ENCODE measurements around the gene TIGD7. TPM values are rescaled to one million over a fixed set of nuclear protein-coding genes. Genes with fewer than 3 reads are reported as not detected.

The TIGD7 gene
- polyA plus RNA-seq, 2 of the 4 experiments (the other 2 are of a cell fraction): 1.8 to 4.3 TPM

DNA sequence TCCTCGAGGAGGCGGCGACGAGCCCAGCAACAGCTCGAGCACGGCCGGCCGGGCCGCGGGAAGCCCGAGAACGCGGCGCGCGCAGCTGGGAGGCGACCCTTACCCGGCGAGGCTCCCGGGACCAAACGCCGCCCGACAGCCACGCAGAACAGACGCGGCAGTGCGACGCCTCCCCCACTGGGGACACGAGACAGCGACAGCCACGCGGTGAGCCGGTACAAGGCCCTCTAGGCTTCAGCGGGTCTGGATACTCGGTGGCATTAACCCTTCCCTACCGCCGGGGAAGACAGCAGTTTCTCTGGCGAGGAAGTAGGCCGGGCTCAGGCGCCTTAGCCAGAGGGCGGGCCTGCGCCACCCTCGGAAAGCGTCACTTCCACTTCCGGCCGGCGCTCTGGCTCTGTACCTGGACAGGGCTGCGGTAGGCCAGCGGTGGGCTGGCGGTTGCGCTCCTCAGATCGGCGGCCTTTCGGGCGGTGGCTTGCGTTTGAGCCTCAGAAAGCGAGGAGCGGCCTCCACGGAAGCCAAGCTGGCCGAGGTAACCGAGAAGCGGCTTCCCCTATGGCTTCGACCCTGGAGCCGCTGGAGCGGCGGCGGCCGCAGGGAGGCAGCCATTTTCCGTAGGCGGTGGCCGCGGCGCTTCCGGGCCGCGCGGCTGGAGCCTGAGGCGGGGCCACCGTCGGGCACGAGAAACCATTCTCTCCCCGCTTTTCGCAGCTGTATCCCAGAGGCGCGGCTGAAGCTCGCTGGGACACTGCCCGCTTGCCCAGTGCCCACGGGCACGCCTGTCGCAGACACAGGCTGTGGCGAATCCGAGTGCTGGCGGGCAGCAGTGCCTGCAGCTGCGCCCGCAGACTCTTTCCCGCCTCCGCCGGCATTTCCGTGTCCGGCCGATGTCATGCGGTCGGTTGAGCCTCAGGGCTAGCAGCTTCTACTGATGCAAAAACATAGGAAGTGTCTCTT lies at the start of gene TIGD7, which contains the start of gene ZNF75A (continued):
- TF ChIP-seq HOXB5 (CRISPR knock-in tag; IDR thresholded peaks at IDR 0.05) (0 out of 2 replicates have a peak, but pooled peaks have one; percentile 32), E2F6 (IDR thresholded peaks at IDR 0.05; ENCODE audit: borderline replicate concordance, low read depth) (peak; percentile 99), GATA3 (IDR thresholded peaks at IDR 0.05; ENCODE audit: borderline replicate concordance) (peak; percentile 39; the same call in 1 of the 2 replicates), POLR2A (IDR thresholded peaks at IDR 0.05; ENCODE audit: low read length) (peak; percentile 77), RNF2 (IDR thresholded peaks at IDR 0.05; ENCODE audit: borderline replicate concordance, low read depth) (peak; percentile 82; the same call in 1 of the 2 replicates), ZSCAN20 (CRISPR knock-in tag; IDR thresholded peaks at IDR 0.05) (no peak), FOXS1 (CRISPR knock-in tag; IDR thresholded peaks at IDR 0.05) (no peak), MAFK (IDR thresholded peaks at IDR 0.05; ENCODE audit: partially characterized antibody) (no peak)
- TF ChIP-seq, protein P1, sequence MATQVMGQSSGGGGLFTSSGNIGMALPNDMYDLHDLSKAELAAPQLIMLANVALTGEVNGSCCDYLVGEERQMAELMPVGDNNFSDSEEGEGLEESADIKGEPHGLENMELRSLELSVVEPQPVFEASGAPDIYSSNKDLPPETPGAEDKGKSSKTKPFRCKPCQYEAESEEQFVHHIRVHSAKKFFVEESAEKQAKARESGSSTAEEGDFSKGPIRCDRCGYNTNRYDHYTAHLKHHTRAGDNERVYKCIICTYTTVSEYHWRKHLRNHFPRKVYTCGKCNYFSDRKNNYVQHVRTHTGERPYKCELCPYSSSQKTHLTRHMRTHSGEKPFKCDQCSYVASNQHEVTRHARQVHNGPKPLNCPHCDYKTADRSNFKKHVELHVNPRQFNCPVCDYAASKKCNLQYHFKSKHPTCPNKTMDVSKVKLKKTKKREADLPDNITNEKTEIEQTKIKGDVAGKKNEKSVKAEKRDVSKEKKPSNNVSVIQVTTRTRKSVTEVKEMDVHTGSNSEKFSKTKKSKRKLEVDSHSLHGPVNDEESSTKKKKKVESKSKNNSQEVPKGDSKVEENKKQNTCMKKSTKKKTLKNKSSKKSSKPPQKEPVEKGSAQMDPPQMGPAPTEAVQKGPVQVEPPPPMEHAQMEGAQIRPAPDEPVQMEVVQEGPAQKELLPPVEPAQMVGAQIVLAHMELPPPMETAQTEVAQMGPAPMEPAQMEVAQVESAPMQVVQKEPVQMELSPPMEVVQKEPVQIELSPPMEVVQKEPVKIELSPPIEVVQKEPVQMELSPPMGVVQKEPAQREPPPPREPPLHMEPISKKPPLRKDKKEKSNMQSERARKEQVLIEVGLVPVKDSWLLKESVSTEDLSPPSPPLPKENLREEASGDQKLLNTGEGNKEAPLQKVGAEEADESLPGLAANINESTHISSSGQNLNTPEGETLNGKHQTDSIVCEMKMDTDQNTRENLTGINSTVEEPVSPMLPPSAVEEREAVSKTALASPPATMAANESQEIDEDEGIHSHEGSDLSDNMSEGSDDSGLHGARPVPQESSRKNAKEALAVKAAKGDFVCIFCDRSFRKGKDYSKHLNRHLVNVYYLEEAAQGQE (IDR thresholded peaks at IDR 0.05): no peak
- TF ChIP-seq, protein P2, sequence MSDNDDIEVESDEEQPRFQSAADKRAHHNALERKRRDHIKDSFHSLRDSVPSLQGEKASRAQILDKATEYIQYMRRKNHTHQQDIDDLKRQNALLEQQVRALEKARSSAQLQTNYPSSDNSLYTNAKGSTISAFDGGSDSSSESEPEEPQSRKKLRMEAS (IDR thresholded peaks at IDR 0.05): peak; percentile 95
- TF ChIP-seq, protein P3, sequence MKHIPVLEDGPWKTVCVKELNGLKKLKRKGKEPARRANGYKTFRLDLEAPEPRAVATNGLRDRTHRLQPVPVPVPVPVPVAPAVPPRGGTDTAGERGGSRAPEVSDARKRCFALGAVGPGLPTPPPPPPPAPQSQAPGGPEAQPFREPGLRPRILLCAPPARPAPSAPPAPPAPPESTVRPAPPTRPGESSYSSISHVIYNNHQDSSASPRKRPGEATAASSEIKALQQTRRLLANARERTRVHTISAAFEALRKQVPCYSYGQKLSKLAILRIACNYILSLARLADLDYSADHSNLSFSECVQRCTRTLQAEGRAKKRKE (CRISPR knock-in tag; IDR thresholded peaks at IDR 0.05; ENCODE audit: low read depth): no peak

GRCh38 chr16:3349175-3349574 lies 43.9 kb upstream of the TIGD7 start:
- 55% methylated on average over 13 of the region's 13 CpGs for WGBS (ENCODE audit: missing lambda C conversion rate)
- FAIRE-seq (no peak), DNase-seq (ENCODE audit: low read depth in 1 of 2, low spot score in 1 of 2) (no peak), ATAC-seq (no peak)
- no peaks in the 10 kb centered on the region for H3K4me1 ChIP-seq
- H3K4me3 ChIP-seq: no peak overlapping the region
- TF ChIP-seq HOXB13 (CRISPR knock-in tag; IDR thresholded peaks at IDR 0.05; ENCODE audit: low read depth) (no peak), FOSL2 (IDR thresholded peaks at IDR 0.05) (no peak), FOSL2 (CRISPR knock-in tag; IDR thresholded peaks at IDR 0.05) (no peak), MAZ (IDR thresholded peaks at IDR 0.05; ENCODE audit: borderline replicate concordance, low read depth, low read length) (no peak), MYC (IDR thresholded peaks at IDR 0.05; ENCODE audit: borderline replicate concordance, low read length) (no peak), POLR2A (IDR thresholded peaks at IDR 0.05; ENCODE audit: low read length) (no peak), NPAS2 (CRISPR knock-in tag; IDR thresholded peaks at IDR 0.05; ENCODE audit: borderline replicate concordance) (no peak), ZNF302 (CRISPR knock-in tag; IDR thresholded peaks at IDR 0.05) (no peak), TFCP2L1 (CRISPR knock-in tag; IDR thresholded peaks at IDR 0.05) (no peak), SREBF2 (IDR thresholded peaks at IDR 0.05) (no peak), KDM5A (IDR thresholded peaks at IDR 0.05) (no peak), RNF2 (IDR thresholded peaks at IDR 0.05; ENCODE audit: borderline replicate concordance, low read depth) (no peak), HOXA7 (CRISPR knock-in tag; IDR thresholded peaks at IDR 0.05) (no peak)
- TF ChIP-seq, protein P4, sequence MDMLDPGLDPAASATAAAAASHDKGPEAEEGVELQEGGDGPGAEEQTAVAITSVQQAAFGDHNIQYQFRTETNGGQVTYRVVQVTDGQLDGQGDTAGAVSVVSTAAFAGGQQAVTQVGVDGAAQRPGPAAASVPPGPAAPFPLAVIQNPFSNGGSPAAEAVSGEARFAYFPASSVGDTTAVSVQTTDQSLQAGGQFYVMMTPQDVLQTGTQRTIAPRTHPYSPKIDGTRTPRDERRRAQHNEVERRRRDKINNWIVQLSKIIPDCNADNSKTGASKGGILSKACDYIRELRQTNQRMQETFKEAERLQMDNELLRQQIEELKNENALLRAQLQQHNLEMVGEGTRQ (IDR thresholded peaks at IDR 0.05): no peak
- no peak overlapping the region for H3K4me2 ChIP-seq
- CTCF ChIA-PET: no interaction called here
- no peak overlapping the region for H3K27ac ChIP-seq
- POLR2A ChIA-PET: no interaction called here
- H3K9me3 ChIP-seq: peaks cover 8% of the 10 kb centered on the region; the same call in 1 of the 3 replicates
